Left lung (tissue), 10 donors: ENCODE measurements around the gene GORASP1. TPM values are rescaled to one million over a fixed set of nuclear protein-coding genes. Genes with fewer than 3 reads are reported as not detected.

Experiments used
- ATAC-seq: fragments of 200-7000 bp; cut with Tn5 transposase; one replicate; pipeline ENCODE4 v1.9.1; 2020; ENCODE audit warnings: moderate library complexity
- DNase-seq, 4 donors: peaks; one replicate each; pipeline ENCODE4 v3.0.0-alpha.2; 2013 to 2020
- H3K27ac ChIP-seq, 2 donors: fragments of 200-600 bp; sonication (generic) in 1 of 2; one replicate each; pipeline versions ENCODE4 v1.5.0 to v1.8.0; 2020 to 2021
- H3K27me3 ChIP-seq, 2 donors: fragments of 200-600 bp; sonication (generic) in 1 of 2; one replicate each; pipeline versions ENCODE4 v1.5.0 to v1.8.0; 2020 to 2021
- H3K36me3 ChIP-seq, 2 donors: fragments of 200-600 bp; sonication (generic) in 1 of 2; one replicate each; pipeline versions ENCODE4 v1.5.0 to v1.8.0; 2020 to 2021
- H3K4me1 ChIP-seq, 2 donors: fragments of 200-600 bp; one replicate each; pipeline ENCODE4 v1.8.0; 2021
- H3K4me3 ChIP-seq, 2 donors: fragments of 200-600 bp; sonication (generic) in 1 of 2; one replicate each; pipeline versions ENCODE4 v1.5.0 to v1.8.0; 2020 to 2021; ENCODE audit warnings: mild to moderate bottlenecking in 1 of 2
- H3K9me3 ChIP-seq, 2 donors: fragments of 200-600 bp; sonication (generic) in 1 of 2; one replicate each; pipeline versions ENCODE4 v1.5.0 to v1.8.0; 2020 to 2021
- intact Hi-C, 2 donors: fragments of 100-400 bp; cut with DNase I; formaldehyde crosslinking; loops; one replicate each; pipeline versions ENCODE4 v1.11.2 to v1.14.2; 2022
- polyA plus RNA-seq, 6 donors: library from polyadenylated mRNA; unstranded; fragments of 120-200 nt; gene quantifications; one replicate each; pipeline ENCODE4 v1.2.1, GENCODE V29; 2013; ENCODE audit not compliant: insufficient read length in 6 of 6
- total RNA-seq, 2 donors: library from RNA; stranded (reverse); fragmentation: NEBNext Ultra II Directional; extraction: Animal tissue kit (Norgen Biotek cat#: 25700); gene quantifications; one replicate each; pipeline ENCODE4 v1.2.1, GENCODE V29; 2021
- TF ChIP-seq, protein P1 (sequence below), 2 donors: fragments of 200-600 bp; sonication (generic) in 1 of 2; IDR thresholded peaks; one replicate each; pipeline versions ENCODE4 v1.5.0 to v1.8.0; 2021; ENCODE audit warnings: antibody characterized with exemption in 2 of 2
- donor health status: DM: no; HTN: yes; CAD: no.
- donor health status: DM: no; HTN: no; CAD: no.

The GORASP1 gene
- total and polyA plus RNA-seq, 8 donors = 57.9 to 73.9 (median 62.8) TPM

- no peaks in the 10 kb centered on the region for H3K9me3 ChIP-seq
- ATAC-seq = no peak
- no peaks in the 10 kb centered on the region for H3K27me3 ChIP-seq
- DNase-seq = no peak
- H3K4me3 ChIP-seq = no peak overlapping the region
- intact Hi-C loops = no loop called here
- H3K36me3 ChIP-seq = peaks cover 0 to 24% of the 10 kb centered on the region in 2 donors
- H3K27ac ChIP-seq = peak overlapping the region in 1 of 2 donors; percentile 42
- TF ChIP-seq, protein P1, sequence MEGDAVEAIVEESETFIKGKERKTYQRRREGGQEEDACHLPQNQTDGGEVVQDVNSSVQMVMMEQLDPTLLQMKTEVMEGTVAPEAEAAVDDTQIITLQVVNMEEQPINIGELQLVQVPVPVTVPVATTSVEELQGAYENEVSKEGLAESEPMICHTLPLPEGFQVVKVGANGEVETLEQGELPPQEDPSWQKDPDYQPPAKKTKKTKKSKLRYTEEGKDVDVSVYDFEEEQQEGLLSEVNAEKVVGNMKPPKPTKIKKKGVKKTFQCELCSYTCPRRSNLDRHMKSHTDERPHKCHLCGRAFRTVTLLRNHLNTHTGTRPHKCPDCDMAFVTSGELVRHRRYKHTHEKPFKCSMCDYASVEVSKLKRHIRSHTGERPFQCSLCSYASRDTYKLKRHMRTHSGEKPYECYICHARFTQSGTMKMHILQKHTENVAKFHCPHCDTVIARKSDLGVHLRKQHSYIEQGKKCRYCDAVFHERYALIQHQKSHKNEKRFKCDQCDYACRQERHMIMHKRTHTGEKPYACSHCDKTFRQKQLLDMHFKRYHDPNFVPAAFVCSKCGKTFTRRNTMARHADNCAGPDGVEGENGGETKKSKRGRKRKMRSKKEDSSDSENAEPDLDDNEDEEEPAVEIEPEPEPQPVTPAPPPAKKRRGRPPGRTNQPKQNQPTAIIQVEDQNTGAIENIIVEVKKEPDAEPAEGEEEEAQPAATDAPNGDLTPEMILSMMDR (IDR thresholded peaks at IDR 0.05) = no peak
- H3K4me1 ChIP-seq = peaks cover 0 to 55% of the 10 kb centered on the region in 2 donors
Measured at GRCh38 chr3:39134305-39134704, 26.9 kb upstream of the GORASP1 start.

DNA sequence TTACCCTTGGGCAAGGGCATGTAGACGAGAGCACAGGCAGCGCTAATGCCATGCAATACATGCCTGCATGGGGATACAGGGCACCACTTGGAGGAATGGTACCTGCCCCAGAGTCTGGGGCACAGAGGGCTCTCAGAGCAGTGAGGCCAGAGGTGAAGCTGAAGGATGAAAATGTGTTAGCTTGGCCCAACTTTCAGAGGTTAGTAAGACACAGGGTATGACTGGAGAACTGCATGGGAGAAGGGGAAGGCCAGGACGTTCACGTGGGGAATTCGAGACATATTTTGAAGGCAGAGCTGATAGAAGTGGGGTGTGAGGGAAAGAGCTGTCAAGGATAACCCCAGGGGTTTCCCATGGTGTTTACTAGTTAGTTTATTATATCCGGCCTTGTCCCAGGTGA is 26.4 kb upstream of the GORASP1 start:
- DNase-seq (no peak), ATAC-seq (no peak)
- Histone ChIP-seq H3K36me3 (peaks cover 0 to 20% of the 10 kb centered on the region in 2 donors), H3K4me3 (no peak overlapping the region), H3K27me3 (no peaks in the 10 kb centered on the region), H3K9me3 (no peaks in the 10 kb centered on the region), H3K4me1 (peaks cover 0 to 50% of the 10 kb centered on the region in 2 donors), H3K27ac (peak overlapping the region in 1 of 2 donors; percentile 42)
- TF ChIP-seq, protein P1 (IDR thresholded peaks at IDR 0.05) = no peak
- intact Hi-C loops = no loop called here

- Histone ChIP-seq H3K4me1 (peaks cover 0 to 47% of the 10 kb centered on the region in 2 donors), H3K36me3 (peaks cover 0 to 14% of the 10 kb centered on the region in 2 donors), H3K4me3 (no peak overlapping the region), H3K27ac (peak overlapping the region in 1 of 2 donors; percentile 66), H3K9me3 (no peaks in the 10 kb centered on the region), H3K27me3 (no peaks in the 10 kb centered on the region)
- peak; percentile 4 for ATAC-seq
- no peak for DNase-seq
- TF ChIP-seq, protein P1 (IDR thresholded peaks at IDR 0.05) = no peak
- intact Hi-C loops = no loop called here
Measured at GRCh38 chr3:39133093-39133490, 25.7 kb upstream of the GORASP1 start.

- Histone ChIP-seq H3K9me3 (no peaks in the 10 kb centered on the region), H3K4me3 (no peak overlapping the region), H3K36me3 (peaks cover 0 to 9% of the 10 kb centered on the region in 2 donors), H3K27me3 (no peaks in the 10 kb centered on the region), H3K4me1 (peaks cover 0 to 46% of the 10 kb centered on the region in 2 donors), H3K27ac (peak overlapping the region in 1 of 2 donors; percentile 66)
- ATAC-seq = peak; percentile 71
- intact Hi-C loops = no loop called here
- TF ChIP-seq, protein P1 (IDR thresholded peaks at IDR 0.05) = no peak
- no peak for DNase-seq
Measured at GRCh38 chr3:39132096-39133092, 25.0 kb upstream of the GORASP1 start.

GRCh38 chr3:39130693-39131265 is 23.4 kb upstream of the GORASP1 start:
- no peak overlapping the region for H3K27ac ChIP-seq
- no peaks in the 10 kb centered on the region for H3K36me3 ChIP-seq
- intact Hi-C loops = no loop called here
- H3K9me3 ChIP-seq = no peaks in the 10 kb centered on the region
- TF ChIP-seq, protein P1 (IDR thresholded peaks at IDR 0.05) = no peak
- DNase-seq (no peak), ATAC-seq (no peak)
- no peaks in the 10 kb centered on the region for H3K27me3 ChIP-seq
- H3K4me3 ChIP-seq = no peak overlapping the region
- H3K4me1 ChIP-seq = peaks cover 0 to 39% of the 10 kb centered on the region in 2 donors
